ENCODE results near the gene SLC18A2.
A peak's percentile ranks its signal among the peaks of the same experiment; 100 is the strongest.
"Not testable (repeated sequence)": the region's sequence is repeated elsewhere in the genome, so short reads cannot be mapped to it uniquely, and the experiment has no call there.

SLC18A2 gene

DNA sequence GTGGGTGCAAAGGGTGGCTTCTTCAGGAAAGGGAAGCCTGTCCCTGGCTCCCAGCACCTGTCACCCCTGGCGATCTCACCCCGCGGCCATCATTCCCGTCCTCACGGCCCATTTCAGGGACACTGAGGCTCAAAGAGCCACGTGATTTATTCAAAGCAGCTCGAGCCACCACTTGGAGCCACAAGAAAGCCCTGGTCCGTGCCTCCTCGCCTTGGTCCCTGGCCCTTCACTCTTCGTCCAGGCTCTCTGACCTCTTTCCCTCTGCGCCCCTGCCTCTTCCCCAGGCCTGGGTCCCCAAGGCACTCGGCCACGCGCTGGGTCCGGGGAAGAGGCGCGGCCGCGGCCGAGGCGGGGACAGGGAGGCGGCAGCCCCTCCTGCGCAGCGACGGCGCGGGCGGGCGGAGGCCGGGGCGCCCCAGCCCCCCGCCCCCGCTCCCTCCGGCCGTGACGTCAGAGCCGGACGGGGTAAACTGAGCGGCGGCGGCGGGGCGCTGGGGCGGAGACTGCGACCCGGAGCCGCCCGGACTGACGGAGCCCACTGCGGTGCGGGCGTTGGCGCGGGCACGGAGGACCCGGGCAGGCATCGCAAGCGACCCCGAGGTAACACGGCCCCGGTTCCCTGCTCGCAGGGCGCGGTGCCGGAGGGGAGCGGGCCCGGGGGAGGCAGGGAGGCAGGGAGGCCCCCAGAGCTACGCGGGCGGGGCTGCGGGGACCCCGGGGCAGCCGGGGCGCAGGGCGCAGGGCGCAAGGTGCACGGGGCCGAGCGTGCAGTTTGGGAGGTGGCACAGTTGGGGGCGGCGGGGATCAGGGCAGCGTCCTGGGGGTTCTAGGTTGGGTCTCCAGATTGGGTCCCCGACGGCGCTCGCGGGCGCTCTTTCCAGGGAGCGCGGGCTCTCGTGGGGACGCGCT, at the start of gene SLC18A2:
Gene SLC18A2, plus strand, starts transcription at position 494 of the 909 bp plus-strand sequence. CDS start 580 bp downstream, outside the sequence.
- DNase-seq: no peak

DNA sequence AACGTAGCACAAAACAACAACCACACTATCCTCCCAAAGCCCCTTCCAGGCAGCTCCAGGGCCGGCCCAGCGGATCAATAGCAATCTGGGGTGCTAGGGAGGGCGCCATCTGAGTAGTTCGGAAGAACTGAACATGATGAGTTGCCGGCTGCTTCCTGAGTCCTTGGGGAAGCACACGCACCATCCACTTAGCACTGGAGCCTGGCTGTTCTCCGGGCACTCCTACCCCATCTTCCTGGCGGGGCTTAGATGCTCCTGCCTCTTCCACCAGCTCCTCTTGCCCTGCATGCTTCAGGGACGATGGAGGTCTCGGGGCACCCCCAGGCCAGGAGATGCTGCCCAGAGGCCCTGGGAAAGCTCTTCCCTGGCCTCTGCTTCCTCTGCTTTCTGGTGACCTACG, 43.7 kb upstream of the SLC18A2 start, which contains the start of gene KCNK18:
Gene KCNK18, plus strand, starts transcription at position 301 of the 400 bp plus-strand sequence. Its CDS starts 0 bp downstream, at position 301.
- no peak for DNase-seq

- DNase-seq: no peak
Measured at GRCh38 chr10:117198088-117198487, 42.8 kb upstream of the SLC18A2 start.

GRCh38 chr10:117201826-117202225, 39.1 kb upstream of the SLC18A2 start:
- no peak for DNase-seq

DNA sequence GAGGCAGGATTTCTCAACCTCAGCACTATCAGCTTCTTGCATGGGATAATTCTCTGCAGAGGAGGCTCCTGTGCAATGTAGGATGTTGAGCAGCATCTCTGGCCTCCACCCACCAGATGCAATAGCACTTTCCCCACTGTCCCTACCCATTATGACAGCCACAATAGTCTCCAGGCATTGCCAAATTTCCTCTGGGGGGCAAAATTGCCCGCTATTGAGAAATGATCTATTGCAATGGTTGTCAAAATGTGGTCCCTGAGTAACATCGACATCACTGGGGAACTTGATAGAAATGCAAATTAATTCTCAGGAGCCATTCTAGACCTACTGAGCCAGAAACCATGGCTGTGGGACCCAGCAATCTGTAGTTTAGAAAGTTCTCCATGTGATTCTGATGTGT, 36.6 kb upstream of the SLC18A2 start:
- no peak for DNase-seq

DNA sequence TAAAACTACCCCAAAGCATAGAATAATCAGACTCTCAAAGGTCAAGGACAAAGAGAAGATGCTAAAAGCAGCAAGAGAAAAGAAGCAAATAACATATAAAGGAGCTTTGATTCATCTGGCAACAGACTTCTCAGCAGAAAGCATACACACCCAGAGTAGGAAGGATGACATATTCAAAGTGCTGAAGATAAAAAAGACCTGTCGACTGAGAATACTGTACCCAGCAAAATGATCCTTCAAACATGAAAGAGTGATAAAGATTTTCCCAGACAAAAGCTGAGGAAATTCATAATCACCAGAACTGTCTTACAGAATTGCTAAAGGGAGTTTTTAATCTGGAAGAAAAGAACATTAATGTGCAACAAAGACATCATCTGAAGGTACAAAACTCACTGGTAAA, 28.7 kb upstream of the SLC18A2 start:
- no peak for DNase-seq

- DNase-seq: no peak
Measured at GRCh38 chr10:117214401-117214800, 26.5 kb upstream of the SLC18A2 start.

DNA sequence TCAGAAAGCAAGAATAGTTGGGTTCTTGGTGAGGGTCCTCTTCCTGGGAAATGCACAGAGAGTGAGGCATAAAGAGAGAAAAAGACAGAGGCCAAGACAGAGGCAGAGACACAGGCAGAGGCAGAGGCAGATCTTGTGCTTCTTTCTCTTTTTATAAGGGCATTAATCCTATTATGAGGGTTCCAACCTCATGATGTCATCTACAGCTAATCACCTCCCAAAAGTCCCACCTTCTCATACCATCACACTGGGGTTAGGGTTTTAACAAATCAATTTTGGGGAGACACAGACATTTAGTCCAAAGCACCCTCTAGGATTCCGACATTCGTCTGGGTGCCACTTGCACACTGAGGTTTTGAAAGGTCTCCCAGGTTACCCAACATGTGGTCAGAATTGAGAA, 25.8 kb upstream of the SLC18A2 start:
- no peak for DNase-seq

DNA sequence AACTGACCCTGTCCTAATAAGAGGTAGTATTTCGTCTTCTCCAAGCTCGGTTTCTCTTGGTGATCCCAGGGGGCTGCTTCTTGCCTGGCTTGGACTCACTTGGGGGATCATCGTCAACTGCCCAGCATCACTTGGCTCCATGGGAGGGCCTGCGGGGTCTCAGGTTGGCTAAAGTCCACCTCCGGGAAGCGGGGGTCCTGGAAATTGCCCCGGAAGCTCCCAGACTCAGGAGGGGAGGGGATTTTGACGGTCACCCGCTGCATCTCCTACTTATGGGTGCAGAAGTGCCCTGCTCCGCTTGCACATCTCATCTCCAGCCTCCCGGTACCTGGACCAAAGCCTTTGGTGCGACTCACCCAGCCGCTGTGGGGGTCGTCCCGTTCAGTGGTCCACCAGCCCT, 24.9 kb upstream of the SLC18A2 start:
- DNase-seq: no peak

DNA sequence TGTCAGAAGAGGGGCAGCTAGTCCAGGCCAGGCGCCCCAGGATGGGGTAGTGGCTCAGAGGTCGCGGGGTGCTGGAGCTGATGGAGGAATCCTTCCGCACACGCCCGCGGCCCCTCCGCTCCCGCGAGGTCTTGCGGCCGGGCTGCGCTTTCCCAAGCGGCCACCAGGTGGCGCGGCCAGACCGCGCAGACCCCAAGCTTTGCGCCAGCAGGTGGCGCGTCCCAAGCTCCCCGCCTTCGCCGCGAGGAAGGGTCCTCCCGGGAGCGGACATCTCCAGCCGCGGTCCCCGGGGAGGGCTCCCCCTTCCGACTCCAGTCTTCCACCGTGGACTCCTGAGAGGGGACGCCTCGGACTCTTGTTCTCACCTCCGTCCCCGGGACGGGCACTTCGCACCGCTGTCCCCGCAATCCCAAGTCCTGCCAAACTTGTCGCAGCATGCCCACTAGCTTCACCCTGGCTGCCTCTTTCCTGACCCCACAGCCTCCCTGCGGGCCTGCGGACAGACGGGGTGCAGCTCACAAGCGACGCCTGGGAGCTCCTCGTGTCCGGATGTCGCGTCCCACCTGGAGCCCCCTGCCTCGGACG, 24.2 kb upstream of the SLC18A2 start:
- DNase-seq: peak; percentile 61

DNA sequence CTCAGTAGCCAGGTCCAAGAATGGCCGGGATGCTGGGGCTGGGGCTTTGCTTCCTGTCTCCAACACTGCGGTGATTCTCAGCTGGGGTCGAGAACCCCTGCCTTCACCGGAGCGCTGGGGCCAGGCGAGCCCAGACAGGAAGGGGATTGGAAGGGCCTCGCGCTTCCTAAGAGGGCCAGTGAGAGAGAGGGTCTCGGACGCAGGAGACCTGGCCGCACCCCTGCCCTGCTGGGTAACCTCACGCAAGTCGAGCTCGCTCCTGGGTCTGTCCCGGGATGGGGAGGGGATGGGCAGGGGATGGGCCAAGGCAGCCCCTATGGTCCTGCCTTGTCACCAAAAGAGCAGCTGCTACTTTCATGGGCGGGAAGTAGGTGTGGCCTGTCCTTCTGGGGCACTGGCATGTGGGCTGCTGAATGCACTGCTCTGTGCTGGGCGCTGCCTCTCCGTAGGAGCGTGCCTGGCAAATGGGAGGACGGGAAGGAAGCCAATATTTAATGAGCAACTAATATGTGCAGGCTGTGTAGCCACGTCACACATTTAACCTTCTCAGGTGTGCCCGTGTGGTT, 23.6 kb upstream of the SLC18A2 start:
- no peak for DNase-seq

- DNase-seq: no peak
Measured at GRCh38 chr10:117218654-117219053, 22.3 kb upstream of the SLC18A2 start.

DNA sequence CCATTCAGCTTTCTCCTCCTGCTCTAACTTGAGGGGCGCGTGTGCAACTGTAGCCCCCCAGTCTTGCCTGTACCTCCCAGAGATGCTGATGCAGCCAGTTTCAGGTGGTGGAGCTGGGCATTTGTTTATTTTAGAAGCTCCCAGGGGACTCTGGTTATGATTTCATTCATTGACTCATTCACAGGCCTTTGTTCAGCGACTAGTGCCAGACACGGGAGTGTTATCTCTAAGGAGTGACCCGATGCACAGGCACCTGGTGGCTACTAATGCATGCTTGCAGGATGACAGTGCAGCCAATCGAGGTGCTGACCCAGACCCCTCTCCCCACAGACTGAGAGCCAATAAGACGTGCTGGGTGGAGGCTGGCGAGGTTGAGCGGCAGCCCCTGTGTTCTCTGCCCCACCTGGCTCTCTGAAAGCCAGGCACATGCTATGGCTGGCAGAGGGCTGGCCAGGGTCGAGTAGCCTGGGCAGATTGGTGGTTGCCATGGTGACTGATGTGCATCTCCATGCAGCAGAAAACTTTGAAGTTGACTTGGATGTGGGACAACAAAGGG, 19.7 kb upstream of the SLC18A2 start:
- DNase-seq: no peak

DNA sequence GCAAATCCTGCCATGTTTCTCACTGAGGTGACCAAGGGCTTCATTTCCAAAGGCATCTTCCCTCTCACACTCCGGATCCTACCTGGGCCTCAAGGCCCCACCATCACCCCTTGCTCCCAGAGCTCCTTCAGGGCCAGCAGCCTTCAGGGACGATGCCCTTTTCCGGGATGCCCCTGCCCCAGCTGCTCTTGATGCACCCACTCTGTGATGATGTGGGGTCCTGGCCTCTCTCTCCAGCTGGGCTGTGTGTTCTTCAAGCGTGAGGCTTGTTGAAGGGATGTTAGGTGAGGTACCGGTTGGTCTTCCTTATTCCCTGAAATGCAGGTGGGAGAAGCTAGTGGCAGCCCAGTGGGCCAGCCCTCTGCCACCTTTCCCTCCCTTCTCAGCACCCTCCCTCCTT, 18.4 kb upstream of the SLC18A2 start:
- DNase-seq: no peak

DNA sequence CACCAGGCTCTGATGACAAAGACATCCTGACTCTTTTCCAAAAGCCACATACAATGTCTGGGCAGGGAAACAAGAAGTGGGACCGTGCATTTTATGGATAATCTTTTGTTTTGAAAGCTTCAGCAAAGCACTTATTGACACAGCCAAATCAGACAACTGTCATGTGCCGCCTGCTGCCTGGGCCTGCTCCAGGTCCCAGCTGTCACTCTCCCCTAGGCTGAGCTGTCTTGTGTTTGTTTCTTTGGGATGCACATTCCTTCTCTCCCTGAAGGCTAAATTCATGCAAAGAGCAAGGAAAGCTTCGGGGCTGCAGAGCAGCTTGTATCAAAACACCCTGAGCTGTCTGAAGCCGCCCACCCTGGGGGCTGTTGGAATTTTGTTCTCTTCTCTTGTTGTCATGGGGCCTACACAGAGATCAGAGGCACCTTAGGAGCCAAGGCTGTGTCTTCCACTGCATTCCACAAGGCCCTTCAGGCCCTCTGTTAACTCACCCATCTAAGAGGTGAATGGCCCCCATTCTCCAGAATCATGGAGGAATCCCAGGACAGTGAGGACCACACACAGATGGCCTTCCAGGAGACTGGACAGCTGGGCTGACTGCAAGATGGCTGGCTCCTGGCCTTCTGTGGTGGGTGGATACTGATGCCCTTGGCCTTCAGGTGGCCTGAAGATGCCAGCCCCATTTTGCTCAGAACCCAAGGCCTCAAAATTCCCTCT, 17.8 kb upstream of the SLC18A2 start:
- no peak for DNase-seq

GRCh38 chr10:117223693-117224430, 17.1 kb upstream of the SLC18A2 start:
- DNase-seq: no peak

DNA sequence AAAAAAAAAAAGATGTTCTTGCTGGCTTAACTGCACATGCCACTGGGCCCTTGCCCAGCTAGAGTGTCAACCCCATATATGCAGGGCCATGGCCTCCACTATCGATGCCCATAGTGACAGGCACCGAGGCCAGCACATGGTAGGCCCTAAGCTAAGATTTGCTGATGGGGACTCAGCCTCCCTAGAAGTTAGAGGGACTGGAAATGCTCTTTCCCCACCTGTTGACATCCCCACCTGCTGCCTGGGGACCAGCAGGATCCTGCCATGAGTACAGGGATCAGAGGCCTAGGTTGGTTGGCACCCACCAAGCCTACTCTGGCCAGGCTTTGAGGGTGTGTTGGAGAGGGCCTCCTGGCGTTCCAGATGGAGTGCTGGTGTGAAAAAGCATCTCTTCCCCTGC, 16.0 kb upstream of the SLC18A2 start:
- no peak for DNase-seq

DNA sequence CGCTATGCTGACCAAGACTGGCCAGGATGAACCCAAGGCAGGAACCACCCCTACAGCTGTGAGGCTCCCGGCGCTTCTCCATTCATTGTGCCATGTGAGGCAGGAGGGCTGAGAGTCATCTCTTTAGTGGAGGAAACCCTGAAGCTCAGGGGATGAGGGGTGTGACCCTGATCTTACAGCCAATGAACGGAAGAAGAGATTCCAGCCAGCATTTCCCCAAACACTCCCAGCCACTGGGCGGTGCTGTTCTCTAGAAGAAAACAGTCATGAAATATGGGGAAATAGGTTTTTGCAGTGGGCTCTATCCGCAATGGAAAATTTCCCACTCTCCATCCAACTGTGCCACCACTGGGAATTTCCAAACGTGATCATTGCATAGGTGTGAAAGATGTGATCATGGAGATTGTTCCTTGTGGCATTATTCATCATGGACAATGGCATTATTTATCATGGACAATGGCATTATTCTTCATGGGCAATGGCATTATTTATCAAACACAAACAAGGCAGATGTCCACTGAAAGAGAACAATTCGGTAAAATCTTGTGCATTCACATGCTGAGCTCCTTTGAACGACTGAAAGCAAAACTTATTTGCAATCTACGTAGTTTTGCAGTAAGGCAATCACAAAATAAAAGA, 14.0 kb upstream of the SLC18A2 start:
- peak; percentile 7 for DNase-seq

GRCh38 chr10:117228210-117228609, 12.7 kb upstream of the SLC18A2 start:
- DNase-seq: no peak

DNA sequence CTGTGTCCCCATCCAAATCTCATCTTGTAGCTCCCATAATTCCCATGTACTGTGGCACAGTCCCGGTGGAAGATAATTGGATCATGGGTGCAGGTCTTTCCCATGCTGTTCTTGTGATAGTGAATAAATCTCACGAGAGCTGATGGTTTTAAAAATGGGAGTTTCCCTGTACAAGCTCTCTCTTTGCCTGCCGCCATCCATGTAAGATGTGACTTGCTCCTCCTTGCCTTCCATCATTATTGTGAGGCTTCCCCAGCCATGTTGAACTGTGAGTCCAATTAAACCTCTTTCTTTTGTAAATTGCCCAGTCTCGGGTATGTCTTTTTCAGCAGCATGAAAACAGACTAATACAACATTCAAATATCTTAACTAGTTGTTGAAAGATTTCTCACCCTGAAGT, 10.8 kb upstream of the SLC18A2 start:
- DNase-seq: not testable (repeated sequence)

GRCh38 chr10:117237401-117237991, 3.4 kb upstream of the SLC18A2 start:
- DNase-seq: peak; percentile 5
